Skin of body (tissue), 3 donors: Measurements from ENCODE around the gene GAS2L3. TPM values are rescaled to one million over a fixed set of nuclear protein-coding genes. Genes with fewer than 3 reads are reported as not detected.

Experiments used
- DNase-seq: peaks from one replicate; lab custom pipeline; 2025; lab: John Stamatoyannopoulos, UW
- small RNA-seq: library from RNA; depleted of rRNA; stranded (forward); fragments of <200 nt; gene quantifications from one replicate; pipeline ENCODE3, GENCODE V24; 2014; ENCODE audit warnings: low replicate concordance
- total RNA-seq: library from RNA; depleted of rRNA; stranded (reverse); fragments of >200 nt; gene quantifications from one replicate; pipeline ENCODE4 v1.2.3, GENCODE V29; 2014

GAS2L3 gene
- total RNA-seq, 1 donor from 2014 or later, result 33.2 TPM

DNA sequence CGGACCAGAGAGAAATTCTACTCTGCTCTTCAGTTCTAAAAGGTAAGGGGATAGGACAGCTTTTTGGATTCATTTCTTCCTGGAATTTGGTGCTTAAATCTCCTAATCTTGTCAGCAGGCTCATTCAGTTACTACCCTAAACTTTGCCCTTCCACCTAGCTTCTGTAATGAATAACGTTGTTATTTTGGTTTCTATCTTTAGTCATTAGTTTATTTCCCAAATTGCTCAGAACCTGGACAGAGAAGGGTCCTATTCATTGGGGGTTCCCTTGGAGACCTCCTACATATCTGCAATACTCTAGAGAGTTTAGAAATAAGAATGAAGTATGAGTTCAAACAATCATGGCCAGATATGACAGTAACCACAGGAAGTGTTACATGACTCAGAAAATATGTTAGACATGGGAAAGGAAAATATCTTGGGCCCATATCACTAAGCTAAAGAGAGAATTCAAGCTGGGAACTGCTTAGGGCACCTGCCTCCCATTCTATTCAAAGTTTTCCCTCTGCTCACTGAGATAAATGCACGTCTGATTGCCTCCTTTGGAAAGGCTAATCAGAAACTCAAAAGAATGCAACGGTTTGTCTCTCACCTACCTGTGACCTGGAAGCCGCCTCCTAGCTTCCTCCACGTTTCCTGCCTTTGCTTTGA, 87.9 kb downstream of the GAS2L3 start:
- DNase-seq, result no peak

DNA sequence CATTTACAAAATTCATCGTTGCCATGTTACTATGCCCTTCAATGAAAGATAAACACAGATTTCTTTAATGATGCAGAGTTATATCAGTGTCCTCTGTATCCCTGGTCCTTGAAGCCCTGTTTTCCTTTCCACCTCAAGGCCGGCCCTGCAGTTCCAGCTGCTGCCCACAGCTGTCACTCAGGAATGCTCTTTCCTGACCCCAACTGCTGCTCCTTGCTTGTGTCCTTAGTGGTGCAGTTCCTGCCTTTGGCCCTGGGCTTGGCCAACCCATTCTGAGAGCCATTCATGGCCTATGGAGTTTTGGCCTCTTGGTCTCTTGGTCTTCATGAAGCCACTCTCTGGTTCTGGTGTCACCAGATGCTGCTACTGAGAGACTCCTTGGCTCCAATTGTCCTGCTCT, 93.1 kb downstream of the GAS2L3 start:
- DNase-seq, result no peak

DNA sequence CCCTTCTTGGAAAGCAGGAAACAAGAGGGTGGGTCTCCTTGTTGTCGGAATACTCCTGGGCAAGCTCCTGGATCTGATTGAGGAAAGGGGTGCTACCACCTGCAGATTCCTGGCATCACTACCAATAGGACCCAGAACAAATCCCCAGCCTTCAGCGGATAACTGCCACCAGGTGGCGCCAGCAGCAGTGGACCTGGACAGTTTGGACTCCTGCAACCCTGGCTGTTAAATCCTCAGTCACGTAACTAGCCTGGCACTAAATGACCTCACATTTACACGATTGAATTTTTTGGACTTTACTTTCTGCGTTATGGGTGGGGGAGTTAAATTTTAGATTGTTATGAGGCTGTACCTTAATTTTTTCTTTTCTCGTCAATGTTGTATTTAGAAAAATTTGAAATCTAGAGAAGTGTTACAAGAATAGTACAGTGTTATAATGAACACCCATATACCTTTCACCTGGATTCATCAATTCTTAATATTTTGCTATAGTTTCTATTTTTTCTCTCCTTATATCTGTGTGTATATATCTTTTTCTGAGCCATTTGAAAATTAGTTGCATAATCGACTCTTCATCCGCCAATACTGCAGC, 95.6 kb downstream of the GAS2L3 start:
- no peak for DNase-seq

DNA sequence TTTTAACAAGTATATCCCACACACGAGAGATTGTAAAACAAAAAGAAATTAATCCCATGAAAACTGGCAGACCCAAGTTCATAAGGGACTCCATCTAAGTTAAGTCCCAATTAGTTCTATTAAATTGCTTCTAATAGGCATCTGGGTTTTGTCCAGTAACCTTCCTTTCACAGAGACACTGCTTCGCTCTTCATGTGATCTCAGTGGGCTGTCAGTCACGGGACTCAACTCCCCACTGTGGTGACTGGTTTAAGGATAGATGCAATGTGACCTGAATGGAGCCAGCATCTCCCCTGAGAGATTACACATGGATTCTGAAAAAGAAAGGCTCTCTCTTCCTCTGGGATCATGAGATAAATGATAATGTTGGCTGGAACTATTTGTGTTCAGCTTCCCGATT, 96.4 kb downstream of the GAS2L3 start:
- no peak for DNase-seq

DNA sequence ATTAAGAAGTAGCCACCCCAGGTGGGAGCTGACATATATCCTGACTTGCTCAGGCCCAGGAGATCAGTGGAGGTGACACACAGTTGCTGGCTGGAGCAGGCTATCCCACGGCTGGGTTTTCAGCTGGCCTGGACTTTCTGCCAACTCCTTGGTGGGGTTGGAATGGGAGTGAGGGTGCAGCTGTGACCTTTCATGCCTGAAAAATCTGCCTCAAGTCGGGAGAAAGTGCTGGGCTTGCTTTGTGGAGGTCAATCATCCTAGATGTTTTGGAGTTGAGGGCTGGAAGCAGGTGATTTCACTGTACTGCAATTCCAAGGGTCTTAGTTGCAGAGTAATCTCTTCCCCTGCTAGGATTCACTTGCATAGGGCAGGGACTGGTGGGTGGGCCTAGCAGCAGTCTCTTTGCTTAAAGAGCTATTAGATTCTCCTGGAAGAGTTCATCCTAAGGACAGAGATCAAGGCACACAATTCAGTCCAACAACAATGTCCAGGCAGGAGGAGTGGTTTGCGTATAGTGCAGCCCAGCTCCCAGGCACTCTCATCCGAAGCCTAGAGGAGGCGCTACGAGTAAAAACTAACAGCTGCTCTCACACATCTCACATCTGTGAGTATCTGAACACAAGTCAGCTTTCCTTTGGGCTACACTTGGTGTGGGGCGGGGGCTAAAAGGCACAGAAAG, 98.1 kb downstream of the GAS2L3 start:
- no peak for DNase-seq

DNA sequence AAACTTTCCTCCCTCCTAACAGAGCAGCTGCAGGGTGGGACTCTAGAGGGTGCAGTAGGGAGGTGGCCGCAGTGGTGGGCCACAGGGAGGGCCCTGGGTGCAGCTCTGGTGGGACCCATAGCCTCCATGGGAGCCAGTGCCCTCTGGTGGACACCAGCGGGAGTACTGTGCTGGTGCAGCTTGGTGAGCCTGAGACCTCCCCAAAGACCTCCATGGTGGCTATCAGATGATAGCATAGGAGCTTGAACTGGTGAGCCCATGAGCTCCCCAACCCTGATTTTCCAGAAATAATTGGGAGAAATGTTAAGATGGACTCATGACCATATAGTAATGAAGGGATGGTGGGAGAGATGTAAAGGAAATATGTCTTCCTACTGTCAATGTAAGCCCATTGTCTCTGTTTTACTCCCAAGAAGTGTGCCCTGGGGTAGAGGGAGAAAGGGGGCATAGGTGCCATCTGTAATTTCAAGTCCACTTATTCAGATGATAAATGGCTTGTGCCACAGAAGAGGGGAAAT, 98.7 kb downstream of the GAS2L3 start:
- no peak for DNase-seq

DNA sequence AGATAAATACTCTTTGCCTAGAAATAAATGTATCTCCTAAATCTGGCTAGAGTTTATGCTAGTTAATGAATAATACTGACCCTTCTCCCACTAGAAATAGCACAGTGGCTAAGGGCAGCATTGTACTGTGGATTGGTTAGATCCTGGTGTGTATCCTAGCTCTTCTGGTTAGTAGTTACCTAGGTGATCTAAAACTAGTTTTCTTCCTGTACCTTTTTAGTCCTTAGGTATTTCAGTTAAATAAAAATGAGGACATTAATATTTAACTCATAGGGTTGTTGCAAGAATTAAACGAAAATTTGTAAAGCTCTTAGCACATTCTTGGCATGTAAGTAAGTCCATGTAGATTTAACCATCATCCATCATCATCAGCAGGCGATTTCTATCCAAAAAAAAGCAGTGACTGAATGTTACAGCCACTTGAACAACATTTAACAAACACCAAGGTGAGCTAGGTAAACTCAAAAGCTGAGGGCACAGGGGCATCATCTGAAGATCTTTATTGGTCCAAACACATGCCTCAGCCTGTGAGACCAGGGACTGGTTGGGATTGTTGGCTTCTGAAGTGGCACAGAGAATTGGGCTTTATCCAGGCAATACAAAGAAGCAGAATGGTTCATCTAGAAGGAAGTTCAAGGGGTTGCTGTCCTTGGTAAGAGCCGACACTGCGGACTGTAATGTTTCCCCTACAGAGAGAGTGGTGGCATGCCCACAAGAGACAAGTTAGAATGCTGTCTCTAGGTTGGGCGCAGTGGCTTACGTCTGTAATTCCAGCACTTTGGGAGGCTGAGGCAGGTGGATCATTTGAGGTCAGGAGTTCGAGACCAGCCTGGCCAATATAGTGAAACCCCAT, 100.8 kb downstream of the GAS2L3 start:
- DNase-seq, result no peak

Small RNA genes within 50 kb of the gene (small RNA-seq; reads per million reads assigned to genes)
- gene AC010200.2, result not detected

Other genes starting within 250 kb of the GAS2L3 start
- not detected for gene SLC17A8, start 216.6 kb upstream of the GAS2L3 start, total RNA-seq
- gene NR1H4, start 99.8 kb upstream of the GAS2L3 start, total RNA-seq, result 0.39 TPM
- gene ANO4, start 221.1 kb downstream of the GAS2L3 start, total RNA-seq, result 0.20 TPM